DMS153 treated with DMSO at 0.1 percent for 48 hours (cell line): ENCODE data around the gene SEZ6L2.
"Not testable (repeated sequence)": the region's sequence is repeated elsewhere in the genome, so short reads cannot be mapped to it uniquely, and the experiment has no call there.

ENCODE experiments used
- DNase-seq: peaks from one replicate; lab custom pipeline; 2025; ENCODE audit not compliant: unreplicated experiment; lab: John Stamatoyannopoulos, UW

The SEZ6L2 gene

DNA sequence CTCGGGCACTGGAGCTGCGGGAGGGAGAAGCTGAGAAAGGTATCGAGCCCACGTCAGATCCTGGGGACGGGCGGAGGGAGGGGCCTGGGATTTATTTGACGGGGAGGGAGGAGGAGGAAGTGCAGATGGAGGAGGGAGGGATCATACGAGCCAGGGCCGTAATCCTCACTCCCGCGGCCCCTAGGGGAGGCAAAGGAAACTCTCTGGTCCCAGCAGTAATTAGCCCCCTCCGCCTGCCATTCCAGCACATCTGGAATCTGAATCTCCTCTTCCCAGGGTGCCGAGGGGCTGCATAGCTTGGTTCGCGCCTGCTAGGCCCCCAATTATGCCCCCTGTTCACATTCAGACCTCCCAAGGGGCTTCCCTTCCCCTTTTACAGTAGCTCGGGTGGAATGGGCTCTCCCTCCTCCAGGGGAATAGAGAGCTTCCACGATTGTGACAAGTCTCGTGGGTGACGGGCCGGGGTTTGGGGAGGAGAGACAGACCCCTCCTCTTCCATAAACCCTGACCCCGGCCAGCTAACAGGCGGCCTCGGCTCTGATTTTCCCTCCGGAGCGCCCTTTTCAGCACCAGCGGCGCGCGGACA, at the start of gene SEZ6L2:
TSS of gene SEZ6L2 (minus strand) at position 35 of the 586 bp plus-strand sequence. CDS start 531 bp downstream, outside the sequence.
- DNase-seq = peak; percentile 97

- DNase-seq = no peak
Measured at GRCh38 chr16:29947897-29948296, 48.5 kb upstream of the SEZ6L2 start.

GRCh38 chr16:29943846-29944799, 44.8 kb upstream of the SEZ6L2 start:
- DNase-seq = no peak

GRCh38 chr16:29940656-29941055, 41.3 kb upstream of the SEZ6L2 start:
- no peak for DNase-seq

DNA sequence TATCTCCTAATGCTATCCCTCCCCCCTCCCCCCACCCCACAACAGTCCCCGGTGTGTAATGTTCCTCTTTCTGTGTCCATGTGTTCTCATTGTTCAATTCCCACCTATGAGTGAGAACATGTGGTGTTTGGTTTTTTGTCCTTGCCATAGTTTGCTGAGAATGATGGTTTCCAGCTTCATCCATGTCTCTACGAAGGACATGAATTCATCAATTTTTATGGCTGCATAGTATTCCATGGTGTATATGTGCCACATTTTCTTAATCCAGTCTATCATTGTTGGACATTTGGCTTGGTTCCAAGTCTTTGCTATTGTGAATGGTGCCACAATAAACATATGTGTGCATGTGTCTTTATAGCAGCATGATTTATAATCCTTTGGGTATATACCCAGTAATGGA, 32.4 kb upstream of the SEZ6L2 start:
- DNase-seq = not testable (repeated sequence)

- DNase-seq = no peak
Measured at GRCh38 chr16:29927070-29927905, 27.9 kb upstream of the SEZ6L2 start.

DNA sequence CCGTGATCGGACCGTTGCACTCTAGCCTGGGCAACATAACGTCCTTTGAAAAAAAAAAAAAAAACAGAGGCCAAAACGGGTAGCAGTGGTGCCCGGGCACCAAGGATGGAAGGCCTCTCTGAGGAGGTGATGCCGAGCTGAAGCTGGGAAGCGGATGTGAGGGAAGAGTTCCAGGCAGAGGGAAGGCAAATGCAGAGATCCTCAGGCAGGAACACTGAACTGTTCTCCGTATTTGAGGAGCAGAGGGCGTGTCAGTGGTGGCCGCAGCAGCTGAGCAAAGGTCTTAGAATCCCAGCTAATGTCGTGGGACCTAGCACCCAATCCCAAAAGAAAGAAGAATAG, 27.3 kb upstream of the SEZ6L2 start:
- DNase-seq = peak; percentile 42

DNA sequence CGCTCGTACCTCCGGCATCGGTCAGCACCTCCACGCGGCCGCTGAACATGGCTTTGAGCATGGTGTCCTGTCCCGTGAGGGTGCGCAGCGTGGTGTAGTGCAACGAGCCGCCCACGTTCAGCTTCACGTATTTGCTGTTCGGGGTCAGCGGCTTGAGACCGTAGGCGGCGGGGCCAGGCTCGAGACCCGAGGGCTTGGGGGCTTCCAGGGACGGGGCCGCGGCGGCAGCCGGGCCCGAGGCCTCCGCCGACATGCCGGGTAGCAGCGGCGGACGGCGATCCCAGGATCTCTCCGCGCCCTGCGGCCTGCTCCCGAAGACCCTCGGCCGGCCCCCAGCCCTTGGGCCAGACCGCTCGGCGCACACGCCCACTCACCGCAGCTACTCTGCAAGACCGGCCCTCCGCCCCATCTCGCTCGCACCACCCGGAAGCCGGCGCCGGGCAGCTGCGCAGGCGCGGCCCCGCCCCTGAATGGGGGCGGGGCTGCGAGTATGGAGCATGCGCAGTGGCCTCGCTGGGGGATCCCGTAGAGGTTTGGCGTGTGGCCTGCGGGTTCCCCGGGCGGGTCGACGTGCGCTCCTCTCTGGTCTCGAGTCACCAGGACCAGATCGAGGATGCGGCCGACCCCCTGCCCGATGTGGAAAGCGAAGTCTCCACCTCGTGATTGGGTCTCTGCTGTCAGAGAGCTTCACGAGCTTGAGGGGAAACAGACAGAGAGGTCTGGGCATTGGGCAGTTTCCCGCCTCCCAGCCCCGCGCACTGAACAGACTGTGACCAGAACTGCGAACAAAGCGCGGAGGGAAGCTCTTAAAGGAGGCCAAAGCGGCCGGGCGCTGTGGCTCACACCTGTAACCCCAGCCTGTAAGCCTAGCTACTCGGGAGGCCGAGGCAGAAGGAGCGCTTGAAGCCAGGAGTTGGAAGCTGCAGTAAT, 26.7 kb upstream of the SEZ6L2 start, which contains the start of gene KCTD13:
TSS of gene KCTD13 (minus strand) at position 446 of the 930 bp plus-strand sequence. CDS start at position 253, 193 bp downstream.
- DNase-seq = peak; percentile 67

DNA sequence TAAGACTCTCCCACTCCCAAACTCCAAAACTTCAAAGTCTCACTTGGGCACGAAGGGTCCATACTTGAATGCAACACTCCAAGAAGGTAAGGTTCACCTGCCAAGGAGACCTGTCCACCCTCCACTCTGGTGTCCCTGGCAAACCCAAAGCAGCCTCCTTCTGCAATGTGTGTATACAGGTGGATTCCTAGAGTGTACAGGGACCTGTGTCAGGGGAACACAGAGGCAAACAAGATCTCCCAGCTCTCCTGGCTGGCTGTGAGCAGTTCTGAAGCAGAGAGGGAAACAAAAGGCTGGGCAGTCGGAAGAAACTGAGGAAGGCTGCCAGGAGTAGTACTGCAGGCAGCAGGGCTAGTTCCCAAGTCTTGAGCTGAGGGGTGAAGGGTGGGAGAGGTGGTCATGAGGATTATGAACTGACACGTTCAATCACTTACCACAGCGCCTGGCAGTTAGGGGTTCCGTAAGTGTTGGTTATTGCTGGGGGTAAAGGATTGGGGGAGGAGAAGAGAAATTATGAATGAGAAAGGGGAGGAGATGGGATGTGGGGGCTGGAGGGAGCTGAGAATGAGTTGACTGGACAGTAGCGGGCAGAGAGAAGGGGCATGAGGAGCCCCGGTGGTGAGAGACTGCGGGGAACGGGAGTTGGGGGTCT, 25.9 kb upstream of the SEZ6L2 start:
- no peak for DNase-seq

GRCh38 chr16:29922986-29923501, 23.7 kb upstream of the SEZ6L2 start:
- no peak for DNase-seq

GRCh38 chr16:29922326-29922725, 23.0 kb upstream of the SEZ6L2 start:
- no peak for DNase-seq

DNA sequence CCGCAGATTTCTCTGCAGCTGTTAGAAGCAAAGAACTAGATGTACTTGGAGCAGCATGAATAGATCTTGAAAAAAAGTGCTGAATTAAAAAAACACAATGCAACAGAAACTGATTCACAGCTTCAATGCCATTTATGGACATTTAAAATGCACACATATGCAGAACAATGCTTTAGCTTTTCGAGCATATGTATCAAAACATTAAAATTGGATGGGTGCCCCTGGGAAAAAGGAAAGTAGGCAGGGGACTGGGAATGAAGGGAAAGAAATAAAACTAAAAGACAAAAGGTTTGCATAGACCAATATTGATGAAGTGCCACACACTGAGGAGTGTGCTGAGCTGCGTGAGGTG, 21.7 kb upstream of the SEZ6L2 start:
- DNase-seq = no peak

- DNase-seq = no peak
Measured at GRCh38 chr16:29920288-29921033, 21.1 kb upstream of the SEZ6L2 start.

- DNase-seq = no peak
Measured at GRCh38 chr16:29916979-29917378, 17.6 kb upstream of the SEZ6L2 start.

- DNase-seq = no peak
Measured at GRCh38 chr16:29915590-29916247, 16.4 kb upstream of the SEZ6L2 start.

DNA sequence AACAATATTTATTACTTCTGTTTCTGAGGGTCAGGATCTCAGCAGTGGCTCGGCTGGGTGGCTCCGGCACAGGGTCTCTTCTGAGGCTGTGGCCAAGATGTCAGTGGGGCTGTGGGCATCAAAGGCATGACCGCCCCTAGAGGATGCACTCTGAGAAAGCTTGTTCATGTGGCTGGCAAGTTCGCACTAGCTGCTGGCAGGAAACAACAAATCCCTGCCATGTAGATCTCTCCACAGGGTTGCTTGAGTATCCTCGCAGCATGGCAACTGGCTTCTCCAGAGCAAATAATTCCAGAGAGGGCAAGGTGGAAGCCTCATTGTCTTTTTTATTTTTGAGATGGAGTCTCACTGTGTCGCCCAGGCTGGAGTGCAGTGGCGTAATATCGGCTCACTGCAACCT, 14.2 kb upstream of the SEZ6L2 start:
- no peak for DNase-seq

DNA sequence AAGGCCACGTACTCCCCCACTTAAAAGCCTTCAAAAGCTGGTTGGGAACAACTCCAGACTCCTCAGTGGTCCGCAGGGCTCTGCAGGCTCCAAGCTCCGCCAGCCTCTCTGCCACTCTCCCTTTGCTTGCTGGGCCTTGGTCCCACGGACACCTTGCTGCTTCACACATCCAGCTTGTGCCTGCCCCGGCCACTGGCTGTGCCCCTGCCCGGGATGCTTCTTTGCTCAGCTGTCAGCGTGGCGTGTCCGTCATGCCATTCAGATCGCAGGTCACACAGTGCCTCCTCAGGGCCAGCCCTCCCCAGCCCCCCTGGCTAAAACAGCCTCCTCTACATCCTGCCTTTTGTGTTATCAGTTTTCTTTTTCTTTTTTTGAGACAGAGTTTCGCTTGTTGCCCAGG, 12.7 kb upstream of the SEZ6L2 start:
- no peak for DNase-seq

DNA sequence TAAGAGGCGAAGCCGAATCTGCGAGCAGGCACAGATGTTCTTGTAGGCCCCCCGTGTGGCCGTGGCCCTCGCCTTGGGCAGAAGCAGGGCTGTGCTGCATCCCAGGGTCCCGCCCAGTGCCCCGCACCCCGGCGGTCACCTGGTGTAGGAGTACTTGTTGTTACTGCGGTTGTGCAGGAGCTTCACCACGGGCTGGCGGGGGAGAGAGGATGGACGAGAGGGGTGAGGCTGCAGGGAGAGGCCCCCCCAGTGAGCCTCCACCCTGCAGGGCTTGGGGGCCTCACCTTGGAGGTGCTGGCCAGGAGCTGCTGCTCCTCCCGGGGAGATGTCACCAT, 12.3 kb upstream of the SEZ6L2 start:
- no peak for DNase-seq
